NCI-H526 (cell line): ENCODE results near the gene MAP2K3.
A peak's percentile ranks its signal among the peaks of the same experiment; 100 is the strongest.

Source experiments
- DNase-seq, 2 experiments: peaks; one replicate each; lab custom pipeline; 2025; lab: John Stamatoyannopoulos, UW

Gene MAP2K3

DNA sequence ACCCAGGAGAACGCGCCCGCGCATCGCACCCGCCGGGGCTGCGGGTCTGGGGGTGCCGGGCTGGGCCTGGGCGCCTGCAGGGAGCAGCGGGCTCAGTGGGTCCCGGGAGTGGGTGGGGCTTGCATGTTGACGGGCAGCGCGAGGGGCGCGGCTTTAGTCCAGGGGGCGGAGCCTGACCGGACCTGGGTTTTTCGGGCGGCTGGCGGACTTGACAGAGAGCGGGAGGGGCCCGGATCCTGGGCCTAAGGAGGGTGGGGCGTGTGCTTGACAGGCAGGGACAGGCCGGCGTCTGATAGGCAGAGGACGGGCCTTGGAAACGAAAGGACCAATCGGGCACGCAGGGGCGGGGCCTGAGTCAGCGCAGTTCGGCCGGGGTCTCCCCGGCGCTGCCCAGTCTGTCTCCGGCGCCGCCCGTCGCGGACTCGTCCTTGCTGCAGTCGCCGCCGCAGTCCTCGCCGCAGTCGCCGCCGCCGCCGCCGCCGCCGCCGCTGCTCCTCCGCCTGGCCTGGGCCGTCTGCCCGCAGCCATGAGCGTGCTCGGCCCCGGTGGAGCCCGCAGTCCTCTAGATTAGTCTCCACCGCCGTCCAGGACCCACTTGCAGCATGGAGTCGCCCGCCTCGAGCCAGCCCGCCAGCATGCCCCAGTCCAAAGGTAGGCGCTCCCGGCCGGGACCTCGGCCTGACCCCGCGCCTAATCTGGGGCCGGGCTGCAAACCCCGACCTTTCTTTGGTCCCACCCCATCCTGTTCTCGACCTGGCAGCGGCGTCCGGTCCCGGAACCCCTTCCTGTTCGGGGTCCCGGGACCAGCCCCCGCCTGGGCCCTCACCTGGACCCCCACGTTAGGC lies at the start of gene MAP2K3:
Gene MAP2K3 (plus strand): TSS at position 393 of the 845 bp plus-strand sequence. CDS start 210 bp downstream, at position 603.
- peak; percentile 92 to 98 for DNase-seq

DNA sequence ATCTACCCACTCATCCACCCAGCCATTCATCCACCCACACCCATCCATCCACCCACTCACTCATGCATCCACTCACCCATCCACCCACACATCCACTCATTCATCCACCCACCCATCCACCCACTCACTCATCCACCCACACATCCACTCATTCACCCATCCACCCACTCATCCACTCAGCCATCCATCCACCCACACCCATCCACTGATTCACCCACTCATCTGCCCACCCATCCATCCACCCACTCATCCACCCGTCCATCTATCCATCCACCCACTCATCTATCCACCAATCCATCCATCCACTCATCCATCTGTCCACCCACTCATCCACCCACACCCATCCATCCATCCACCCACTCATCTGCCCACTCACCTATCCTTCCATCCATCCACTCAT lies 48.6 kb upstream of the MAP2K3 start:
- DNase-seq = no peak

DNA sequence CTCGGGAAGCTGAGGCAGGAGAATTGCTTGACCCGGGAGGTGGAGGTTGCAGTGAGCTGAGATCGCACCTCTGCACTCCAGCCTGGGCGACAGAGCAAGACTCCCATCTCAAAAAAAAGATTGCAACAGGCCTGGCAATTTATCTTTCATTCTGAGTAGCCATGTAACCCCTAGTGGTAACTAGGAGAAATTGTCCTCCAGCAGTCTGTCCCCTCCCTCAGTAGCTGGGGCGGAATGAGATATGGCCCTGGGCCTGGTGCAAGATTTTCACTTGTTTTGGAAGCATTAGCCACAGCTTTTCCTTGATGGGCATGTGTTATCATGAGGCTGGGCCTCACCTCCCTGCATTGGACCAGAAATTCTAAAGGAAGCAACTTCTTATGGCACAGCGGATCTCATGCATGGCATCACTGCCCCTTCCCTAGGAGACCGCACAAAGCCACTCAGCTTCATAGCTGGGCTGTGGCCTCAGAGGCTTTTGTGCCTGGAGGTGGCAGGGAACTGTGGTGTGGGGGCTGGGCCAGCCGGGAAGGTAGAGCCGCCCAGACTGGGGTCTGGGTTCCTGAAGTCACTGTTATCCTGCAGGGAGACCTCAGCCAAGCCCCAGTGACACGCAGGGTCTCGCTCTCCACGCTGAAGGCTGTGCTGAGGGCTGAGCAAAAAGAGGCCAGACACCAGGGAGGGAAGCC lies 44.7 kb upstream of the MAP2K3 start:
- DNase-seq = peak in 1 of 2 experiments; percentile 46

DNA sequence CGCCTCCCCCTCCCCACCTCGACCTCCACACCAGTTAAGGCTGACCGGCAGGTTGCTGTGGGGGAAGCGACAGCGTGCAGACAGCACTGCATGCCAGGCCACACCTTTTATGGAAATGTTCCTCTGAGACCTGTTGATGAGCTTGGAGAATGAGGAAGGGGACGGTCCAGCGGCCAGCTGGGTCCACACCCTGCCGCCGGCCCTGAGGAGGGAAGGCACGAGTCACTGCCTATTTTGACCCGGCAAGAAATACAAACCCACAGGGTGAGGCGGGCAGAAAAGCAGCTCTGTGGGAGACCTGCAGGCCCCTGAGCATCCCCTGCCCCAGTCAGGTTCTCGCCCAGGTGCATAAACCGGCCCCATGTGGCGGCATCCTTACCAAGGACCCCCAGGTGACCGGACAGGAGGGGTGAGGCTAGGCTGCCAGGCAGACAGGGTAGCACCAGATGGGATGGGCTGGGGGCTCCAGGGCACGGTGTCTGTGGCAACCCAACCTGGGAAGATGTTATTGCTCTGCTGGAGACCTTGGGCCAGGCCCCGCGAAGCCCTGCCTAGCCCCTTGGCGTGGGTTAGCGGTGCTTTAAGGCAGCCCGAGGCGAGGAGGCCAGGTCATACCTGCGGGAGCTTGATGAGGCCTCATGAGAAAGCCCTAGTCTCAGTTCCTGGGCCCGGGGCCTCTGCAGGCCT lies 44.0 kb upstream of the MAP2K3 start:
- peak in 1 of 2 experiments; percentile 20 for DNase-seq

DNA sequence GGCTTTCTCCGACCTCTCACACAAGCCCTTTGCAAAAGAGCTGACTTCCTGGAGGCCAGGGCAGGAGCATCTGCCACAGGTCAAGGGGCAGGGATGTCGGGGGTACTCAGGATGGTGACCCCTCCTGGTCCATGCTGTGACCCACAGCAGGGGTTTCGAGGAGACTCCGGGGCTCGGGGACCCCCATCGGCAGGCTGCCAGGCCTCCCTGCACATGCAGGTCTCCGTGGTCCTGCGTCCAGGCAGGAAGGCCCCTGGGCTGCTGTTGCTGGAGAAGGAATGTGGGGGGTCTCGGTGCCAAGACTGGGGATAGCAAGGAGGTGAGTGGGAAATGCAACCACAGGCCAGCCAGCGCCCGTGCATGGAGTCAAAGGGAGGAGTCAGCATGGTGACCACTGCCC lies 42.9 kb upstream of the MAP2K3 start:
- DNase-seq = no peak

DNA sequence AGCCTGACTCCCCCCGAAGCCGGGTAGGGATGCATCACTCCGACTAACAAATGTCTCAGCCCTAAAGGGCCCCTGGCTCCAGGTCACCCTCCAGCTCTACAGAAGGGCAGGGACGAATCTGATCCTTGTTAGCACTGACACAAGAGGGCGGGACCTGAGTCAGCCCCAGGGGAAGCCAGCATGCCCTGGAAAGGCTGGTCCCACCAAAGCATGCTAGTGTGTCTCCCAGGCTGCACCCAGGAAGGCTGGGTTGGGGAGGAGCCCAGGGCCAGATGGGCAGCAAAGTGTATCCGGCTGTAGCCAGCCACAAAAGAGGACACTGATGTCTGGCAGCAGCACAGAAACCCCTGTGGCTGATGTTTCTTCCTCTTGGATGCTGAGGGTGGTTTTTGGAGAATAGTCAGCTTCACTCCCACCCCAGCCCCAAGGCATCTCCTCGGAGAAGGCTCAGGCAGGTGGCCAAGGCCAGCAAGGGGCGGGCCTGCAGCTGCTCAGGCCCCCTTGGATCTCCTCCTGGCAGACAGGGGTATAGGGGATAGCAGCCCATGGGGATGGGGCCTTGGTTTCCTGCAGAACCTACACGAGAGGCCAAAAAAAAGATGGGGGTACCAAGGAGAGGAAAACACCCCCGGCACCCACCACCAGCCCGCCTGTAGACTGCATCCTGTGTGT lies 42.3 kb upstream of the MAP2K3 start:
- DNase-seq = no peak

DNA sequence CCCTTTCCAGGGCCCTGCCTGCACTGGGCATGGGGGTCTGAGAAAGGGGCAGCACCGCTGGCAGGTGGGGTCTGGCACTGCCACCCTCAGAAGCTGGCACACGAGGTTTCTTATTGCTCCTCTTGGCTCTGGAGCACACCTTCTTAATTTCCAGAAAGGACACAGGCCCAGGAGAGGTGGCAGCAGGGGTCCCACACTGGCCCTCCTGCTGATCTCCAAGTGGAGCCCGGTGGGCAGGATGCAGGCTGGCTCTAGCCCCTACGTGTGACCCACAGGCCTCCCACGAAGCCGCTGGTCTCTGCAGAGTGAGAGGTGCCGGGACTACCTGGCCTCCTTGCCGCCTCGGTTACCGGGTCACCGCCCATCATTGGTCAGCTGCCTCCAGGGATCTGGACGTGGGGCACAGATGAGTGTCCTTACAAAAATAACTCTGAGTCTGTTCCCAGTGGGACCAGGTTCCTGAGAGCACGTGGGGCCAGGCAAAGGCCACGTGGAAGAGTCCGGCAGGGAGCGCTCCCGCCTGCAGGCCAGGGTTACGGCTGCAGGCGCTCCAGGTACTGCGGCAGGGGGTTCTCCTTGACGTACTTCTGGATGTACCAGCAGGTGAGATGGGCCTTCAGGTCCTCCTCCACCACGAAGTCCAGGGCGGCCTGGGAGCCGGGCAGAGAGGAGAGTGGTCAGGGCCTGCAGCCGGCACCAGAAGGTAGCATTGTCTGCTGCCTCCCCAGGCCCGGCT lies 41.6 kb upstream of the MAP2K3 start:
- DNase-seq = no peak

DNA sequence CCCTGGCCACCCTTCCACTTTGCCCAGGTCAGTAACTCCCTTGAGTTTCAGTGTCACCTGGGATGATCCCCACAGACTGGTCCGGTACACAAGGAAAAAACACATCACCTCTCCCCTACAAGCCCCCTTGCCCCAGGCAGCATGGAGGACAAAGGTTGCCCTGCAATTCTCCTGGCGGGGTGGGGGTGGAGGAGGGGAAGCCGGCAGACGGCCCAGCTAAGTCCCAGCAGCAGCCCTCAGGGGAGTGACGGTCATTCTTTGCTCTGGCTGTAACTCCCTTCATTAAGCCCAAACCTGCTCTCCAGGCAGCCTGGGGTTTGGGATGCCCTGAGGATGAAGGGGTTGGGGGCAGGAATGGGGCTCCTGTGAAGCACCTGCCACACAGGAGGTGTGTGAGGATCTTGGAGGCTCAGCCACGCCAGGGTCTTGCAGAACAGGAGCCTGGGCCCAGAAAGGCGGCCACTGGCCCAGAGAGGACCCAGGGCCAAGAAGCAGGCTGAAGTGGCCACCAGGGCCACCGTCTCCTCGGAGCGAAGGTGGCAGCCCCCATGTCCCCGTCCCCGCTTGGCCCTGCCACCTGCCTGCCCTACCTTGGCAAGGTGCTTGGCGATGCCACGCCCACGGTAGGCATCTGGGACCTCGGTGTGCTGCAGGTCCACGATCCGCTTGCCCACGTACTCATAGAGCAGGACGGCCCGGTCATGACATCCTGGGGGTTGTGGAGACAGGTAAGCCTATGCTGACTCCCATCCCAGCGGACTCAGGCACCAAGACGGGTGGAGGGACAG lies 40.8 kb upstream of the MAP2K3 start:
- DNase-seq = no peak

DNA sequence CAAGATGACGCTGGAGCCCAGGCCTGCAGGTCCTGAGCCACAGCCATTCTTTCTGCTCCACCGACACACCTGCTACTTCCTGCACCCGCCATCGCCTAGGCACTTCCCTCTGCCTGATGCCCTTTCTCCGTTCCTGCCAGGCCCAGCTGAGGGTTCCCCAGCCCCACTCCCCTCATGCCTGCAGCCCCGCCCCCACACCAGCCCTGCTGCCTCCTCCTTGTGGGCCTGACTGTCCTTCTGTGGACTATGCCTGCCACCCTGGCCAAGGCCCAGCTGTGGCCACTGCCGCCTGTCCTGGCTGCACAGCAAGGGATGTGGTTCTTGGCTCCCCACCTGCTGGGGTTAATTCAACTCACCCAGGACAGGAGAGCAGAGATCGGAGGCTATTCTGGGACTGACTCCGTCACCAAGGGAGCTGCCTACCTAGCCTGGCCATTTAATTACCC lies 38.8 kb upstream of the MAP2K3 start:
- DNase-seq = no peak

DNA sequence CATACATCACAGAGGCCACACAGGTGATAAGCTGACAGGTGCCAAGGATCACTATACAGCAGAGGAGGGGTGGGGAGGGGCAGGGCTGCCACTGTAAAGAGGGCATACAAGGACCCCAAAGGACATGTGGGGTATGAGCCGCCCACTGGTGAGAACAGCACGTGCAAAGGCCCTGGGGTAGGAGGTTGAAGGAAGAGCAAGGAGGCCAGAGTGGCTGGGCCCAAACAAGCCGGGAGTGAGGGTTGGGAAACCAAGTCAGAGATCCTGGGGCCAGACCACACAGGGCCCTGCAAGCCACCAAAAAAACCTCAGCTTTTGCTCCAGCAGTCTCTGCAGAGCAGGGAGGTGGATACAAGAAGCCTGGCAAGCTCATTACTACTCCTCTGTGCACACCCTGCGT lies 37.8 kb upstream of the MAP2K3 start:
- no peak for DNase-seq

DNA sequence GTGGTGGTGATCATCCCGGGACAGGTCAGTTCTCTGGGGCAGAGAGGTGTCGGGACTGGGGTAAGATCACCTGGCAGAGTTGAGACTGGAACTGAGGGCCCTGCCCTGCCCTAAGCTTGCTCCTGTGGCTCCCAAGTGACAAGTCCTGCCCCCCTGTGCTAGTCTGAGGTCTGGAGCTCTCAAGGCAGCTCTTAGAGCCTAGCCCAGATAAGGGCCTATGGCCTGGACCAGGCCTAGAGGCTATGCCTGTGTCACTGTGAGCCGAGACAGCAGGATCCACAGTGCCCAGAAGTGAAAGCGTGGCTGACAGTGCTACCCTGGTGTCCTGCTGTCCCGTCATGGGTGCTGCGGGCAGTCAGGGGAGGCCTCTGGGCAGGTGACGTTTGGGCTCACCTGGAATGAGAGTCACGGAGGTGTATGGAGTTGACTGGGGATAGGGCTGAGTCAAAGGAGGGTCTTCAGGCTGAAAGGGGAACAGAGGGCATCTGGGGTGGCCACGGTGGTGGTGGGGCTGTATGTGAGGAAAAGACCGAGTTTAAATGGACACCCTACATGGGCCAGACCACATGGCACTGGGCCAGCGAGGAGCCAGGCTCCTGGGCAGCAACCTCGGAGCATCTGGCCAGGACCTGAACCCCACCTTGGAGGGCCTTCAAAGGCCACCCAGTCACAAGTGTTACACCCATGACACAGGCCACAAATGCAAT lies 36.8 kb upstream of the MAP2K3 start:
- DNase-seq = no peak

DNA sequence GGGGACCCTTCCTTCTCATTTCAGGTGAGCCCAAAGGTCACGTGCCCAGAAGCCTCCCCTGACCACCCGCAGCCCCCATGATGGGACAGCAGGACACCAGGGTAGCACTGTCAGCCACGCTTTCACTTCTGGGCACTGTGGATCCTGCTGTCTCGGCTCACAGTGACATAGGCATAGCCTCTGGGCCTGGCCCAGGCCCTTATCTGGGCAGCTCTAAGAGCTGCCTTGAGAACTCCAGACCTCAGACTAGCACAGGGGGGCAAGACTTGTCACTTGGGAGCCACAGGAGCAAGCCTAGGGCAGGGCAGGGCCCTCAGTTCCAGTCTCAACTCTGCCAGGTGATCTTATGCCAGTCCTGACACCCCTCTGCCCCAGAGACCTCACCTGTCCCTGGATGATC lies 36.0 kb upstream of the MAP2K3 start:
- no peak for DNase-seq

DNA sequence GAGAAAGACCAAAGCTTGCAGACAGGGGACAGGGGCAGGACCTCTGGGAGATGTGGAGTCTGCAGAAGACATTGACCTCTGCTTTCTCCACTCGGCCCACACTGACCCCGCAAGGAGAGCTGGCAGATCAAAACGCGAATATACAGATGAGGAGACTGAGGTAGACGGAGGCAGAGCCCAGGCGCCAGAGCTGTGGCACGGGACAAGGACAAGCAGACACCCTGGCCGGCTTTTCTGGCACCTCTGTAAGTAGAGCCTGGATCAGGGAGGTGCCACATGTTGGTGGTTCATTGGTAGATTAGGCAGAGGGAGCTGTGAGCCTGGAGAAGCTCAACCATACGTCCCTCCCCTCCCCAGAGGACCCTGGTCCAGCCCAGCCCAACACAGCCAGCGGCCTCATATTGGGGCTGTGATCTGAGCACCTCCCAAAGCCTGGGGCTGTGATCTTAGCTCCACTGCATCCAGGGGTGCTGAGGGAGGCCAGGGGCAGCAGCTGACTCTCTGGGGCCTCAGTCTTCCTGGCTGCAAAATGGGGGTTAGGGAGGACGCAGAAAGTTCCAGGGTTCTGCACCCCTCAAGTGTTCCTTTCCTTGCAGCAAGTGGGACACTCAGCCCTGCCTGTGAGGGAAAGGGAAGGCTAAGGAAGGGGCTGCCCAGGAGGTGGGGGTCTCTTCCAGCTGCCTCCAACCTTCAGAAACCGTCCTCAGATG lies 35.3 kb upstream of the MAP2K3 start:
- DNase-seq = no peak

DNA sequence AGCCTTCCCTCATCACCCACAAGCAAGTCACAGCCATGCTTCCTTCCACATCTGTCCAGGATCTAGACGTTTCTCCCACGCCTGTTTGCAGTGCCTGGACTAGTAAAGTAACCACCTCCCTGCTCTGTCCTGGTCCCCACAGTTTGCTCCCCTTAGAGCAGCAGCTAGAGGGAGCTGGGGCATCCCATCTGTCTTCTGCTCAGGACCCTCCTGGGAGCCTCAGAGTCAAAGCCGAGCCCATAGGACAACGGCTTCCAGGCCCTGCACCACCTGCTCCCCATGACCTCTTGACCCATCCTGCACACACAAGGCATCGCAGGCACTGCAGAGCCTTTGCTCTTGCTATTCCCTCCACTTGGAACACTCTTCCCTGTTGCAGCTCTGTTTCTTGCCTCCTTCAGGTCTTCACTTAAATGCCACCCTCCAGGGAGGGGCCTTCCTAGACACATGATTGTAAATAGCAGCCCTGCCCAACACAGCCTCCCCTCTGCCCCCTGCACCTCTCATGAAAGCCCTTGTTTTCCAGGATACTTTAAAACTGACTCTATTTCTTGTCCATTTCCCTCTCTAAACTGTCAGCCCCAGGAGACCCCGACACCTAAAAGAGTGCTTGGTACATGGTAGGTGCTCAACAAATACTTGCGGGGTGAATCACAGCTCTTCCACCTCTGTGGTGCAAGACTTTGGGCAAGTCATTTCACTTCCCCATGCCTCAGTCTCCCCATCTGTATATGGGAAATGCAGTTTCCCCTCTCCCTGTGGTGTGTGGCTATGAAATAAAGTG lies 34.4 kb upstream of the MAP2K3 start:
- no peak for DNase-seq

DNA sequence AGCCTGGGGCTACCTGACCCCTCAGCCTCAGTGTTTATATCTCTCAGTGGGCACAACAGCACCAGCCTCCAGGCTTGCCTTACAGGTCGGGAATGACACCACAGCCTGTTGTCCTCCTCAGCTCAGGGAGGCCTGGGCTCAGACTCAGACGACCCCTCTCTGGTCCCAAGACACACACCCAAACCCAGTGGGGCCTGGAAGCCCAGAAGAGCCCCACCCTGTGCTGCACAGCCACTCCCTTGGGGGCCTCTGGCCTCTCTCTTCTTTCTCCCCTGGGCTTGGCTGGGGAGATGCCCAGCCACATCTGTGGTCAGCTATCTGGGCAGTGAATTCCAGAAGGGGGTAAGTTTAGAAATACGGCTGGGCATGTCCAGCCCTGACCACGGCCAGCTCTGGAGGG lies 33.7 kb upstream of the MAP2K3 start:
- no peak for DNase-seq

DNA sequence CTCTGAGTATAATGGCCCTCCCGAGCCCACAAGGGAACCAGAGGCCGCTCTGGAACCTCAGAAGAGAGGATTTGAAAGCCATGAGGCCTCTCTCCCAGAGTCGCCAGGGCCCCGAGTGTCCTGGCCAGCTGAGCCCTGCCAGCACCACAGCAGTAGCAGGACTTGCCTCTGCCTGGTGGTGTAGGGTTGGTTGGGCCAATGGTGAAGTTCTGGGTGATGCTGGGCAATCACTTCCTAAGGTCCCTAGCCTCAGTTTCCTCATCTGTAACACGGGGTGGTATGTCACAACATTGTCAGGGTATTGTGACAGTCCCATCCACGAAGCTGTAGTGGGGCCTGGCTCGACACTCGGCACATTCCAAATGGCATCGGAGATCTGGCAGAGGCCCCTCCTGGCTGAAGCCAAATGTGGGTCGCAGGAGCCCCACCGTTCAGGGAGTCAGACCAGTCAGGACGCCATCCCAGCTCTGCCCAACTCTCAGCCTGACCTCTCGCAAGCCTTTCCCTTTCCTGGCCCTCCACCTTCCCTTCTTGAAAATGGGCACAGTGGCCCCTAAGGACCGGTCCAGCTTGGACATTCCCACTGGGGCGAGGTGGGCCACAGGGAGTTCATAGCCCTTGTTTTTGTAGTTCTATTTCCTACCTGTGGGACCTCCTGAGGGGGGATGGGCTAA lies 33.0 kb upstream of the MAP2K3 start:
- DNase-seq = no peak

DNA sequence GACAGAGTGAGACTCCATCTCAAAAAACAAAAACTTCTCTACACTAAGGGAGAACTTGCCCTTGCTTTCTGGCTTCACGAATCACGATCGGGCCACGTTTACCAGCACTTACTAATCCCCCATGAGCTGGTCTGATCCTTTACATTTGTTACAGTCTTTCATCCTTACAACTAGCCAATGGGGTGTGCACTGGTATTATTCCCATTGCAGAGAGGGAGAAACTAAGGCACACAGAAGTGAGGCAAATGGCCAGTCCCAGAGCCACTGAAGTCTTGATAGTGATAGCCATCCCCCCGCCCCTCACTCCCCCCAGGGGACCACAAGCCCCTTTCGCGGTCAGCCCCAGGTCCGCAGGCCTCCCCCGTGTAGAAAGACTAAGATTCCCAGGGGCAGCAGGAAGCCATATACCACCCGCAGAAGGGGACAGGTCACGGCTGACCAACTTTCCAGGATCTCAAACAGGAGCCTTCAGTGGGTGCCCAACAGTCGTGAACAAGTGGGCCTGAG lies 32.2 kb upstream of the MAP2K3 start:
- no peak for DNase-seq
